ENCODE data around the gene KRTAP2-1. TPM values are rescaled to one million over a fixed set of nuclear protein-coding genes. Genes with fewer than 3 reads are reported as not detected.

Gene KRTAP2-1
- total and polyA plus RNA-seq, 2 of the 13 experiments (the other 11 are each of a cell fraction or from before 2014, with no cell fraction given), result not detected

- POLR2A ChIA-PET, result no interaction called here
- H3K36me3 ChIP-seq (replicated peaks in 1 of 2; ENCODE audit: control insufficient read depth in 1 of 2, insufficient read depth in 2 of 2, low read length in 2 of 2), result no peaks in the 10 kb centered on the region
- H3K27me3 ChIP-seq (ENCODE audit: control insufficient read depth in 1 of 2, insufficient read depth in 2 of 2, low read length in 2 of 2), result no peaks in the 10 kb centered on the region
- no peak overlapping the region for H2AFZ ChIP-seq (ENCODE audit: low read length)
- no peak for FAIRE-seq
- H3K4me1 ChIP-seq (ENCODE audit: insufficient read depth, low read length), result peaks cover 49% of the 10 kb centered on the region
- no peaks in the 10 kb centered on the region for H4K20me1 ChIP-seq (ENCODE audit: insufficient read depth, low read length)
- no TSS peak for BruUV-seq (replicated peaks)
- 53% methylated on average over 4 of the region's 4 CpGs for WGBS (ENCODE audit: low lambda C conversion rate)
- ATAC-seq, result no peak
- no peak overlapping the region for H3K9ac ChIP-seq (ENCODE audit: insufficient read depth, low read depth, low read length)
- H3K27ac ChIP-seq (ENCODE audit: extremely low read length, insufficient read depth, low read length), result no peak overlapping the region
- peak; percentile 23 for DNase-seq (ENCODE audit: low spot score)
- intact Hi-C loops (cut with micrococcal nuclease; ENCODE audit: unreplicated experiment), result no loop called here
- CTCF ChIA-PET (ENCODE audit: low intra/inter-chr PET ratio, low total read pairs), result no interaction called here
- no peak overlapping the region for H3K4me3 ChIP-seq (replicated peaks in 1 of 3; ENCODE audit: insufficient read depth in 1 of 3, low read depth in 2 of 3, low read length in 3 of 3)
- no peak overlapping the region for H3K4me2 ChIP-seq (ENCODE audit: low read depth, low read length)
- in situ Hi-C loops (cut with HindIII; ENCODE audit: extremely low pct_ligation_motif_present, low pct_unique_long_range_greater_than_20kb), result no loop called here
- TF ChIP-seq RORA (CRISPR knock-in tag; IDR thresholded peaks at IDR 0.05) (no peak), NKX3-1 (CRISPR knock-in tag; IDR thresholded peaks at IDR 0.05) (no peak), GATA4 (IDR thresholded peaks at IDR 0.05; ENCODE audit: borderline replicate concordance, low read depth) (no peak)
- no peaks in the 10 kb centered on the region for H3K9me3 ChIP-seq (ENCODE audit: low read length)
- H3K79me2 ChIP-seq (ENCODE audit: insufficient read depth, low read length), result no peaks in the 10 kb centered on the region
Measured at GRCh38 chr17:41063449-41063848, 16.3 kb upstream of the KRTAP2-1 start.

GRCh38 chr17:41061964-41062363 lies 14.8 kb upstream of the KRTAP2-1 start:
- Histone ChIP-seq H3K27me3 (ENCODE audit: control insufficient read depth in 1 of 2, insufficient read depth in 2 of 2, low read length in 2 of 2) (no peaks in the 10 kb centered on the region), H3K36me3 (replicated peaks in 1 of 2; ENCODE audit: control insufficient read depth in 1 of 2, insufficient read depth in 2 of 2, low read length in 2 of 2) (no peaks in the 10 kb centered on the region), H3K79me2 (ENCODE audit: insufficient read depth, low read length) (no peaks in the 10 kb centered on the region), H3K4me3 (replicated peaks in 1 of 3; ENCODE audit: insufficient read depth in 1 of 3, low read depth in 2 of 3, low read length in 3 of 3) (no peak overlapping the region), H3K4me2 (ENCODE audit: low read depth, low read length) (no peak overlapping the region), H2AFZ (ENCODE audit: low read length) (no peak overlapping the region), H3K27ac (ENCODE audit: extremely low read length, insufficient read depth, low read length) (no peak overlapping the region), H3K9ac (ENCODE audit: insufficient read depth, low read depth, low read length) (no peak overlapping the region), H4K20me1 (ENCODE audit: insufficient read depth, low read length) (no peaks in the 10 kb centered on the region), H3K4me1 (ENCODE audit: insufficient read depth, low read length) (peaks cover 55% of the 10 kb centered on the region), H3K9me3 (ENCODE audit: low read length) (no peaks in the 10 kb centered on the region)
- intact Hi-C loops (cut with micrococcal nuclease; ENCODE audit: unreplicated experiment) (no loop called here), in situ Hi-C loops (cut with HindIII; ENCODE audit: extremely low pct_ligation_motif_present, low pct_unique_long_range_greater_than_20kb) (no loop called here)
- POLR2A ChIA-PET, result no interaction called here
- BruUV-seq (replicated peaks), result no TSS peak
- ATAC-seq (no peak), DNase-seq (ENCODE audit: low spot score) (peak; percentile 62), FAIRE-seq (no peak)
- 92% methylated on average over 1 of the region's 1 CpG for WGBS (ENCODE audit: low lambda C conversion rate)
- CTCF ChIA-PET (ENCODE audit: low intra/inter-chr PET ratio, low total read pairs), result no interaction called here
- TF ChIP-seq ZIK1 (CRISPR knock-in tag; IDR thresholded peaks at IDR 0.05; ENCODE audit: borderline replicate concordance, low read depth) (no peak), SAP130 (CRISPR knock-in tag; IDR thresholded peaks at IDR 0.05; ENCODE audit: low read depth) (peak; percentile 26; the same call in 1 of the 2 replicates), NRL (CRISPR knock-in tag; IDR thresholded peaks at IDR 0.05; ENCODE audit: borderline replicate concordance) (no peak)

Measured in HepG2 (cell line).